Left kidney (tissue), 2 donors: ENCODE results near the gene PHF21B. TPM values are rescaled to one million over a fixed set of nuclear protein-coding genes. Genes with fewer than 3 reads are reported as not detected.

Source experiments
- DNase-seq: peaks from one replicate; pipeline ENCODE4 v3.0.0-alpha.2; 2013
- polyA plus RNA-seq: library from polyadenylated mRNA; unstranded; fragments of 120-200 nt; gene quantifications from one replicate; pipeline ENCODE4 v1.2.1, GENCODE V29; 2013; ENCODE audit not compliant: insufficient read length

Gene PHF21B
- polyA plus RNA-seq, 1 donor, result 6.6 TPM

DNA sequence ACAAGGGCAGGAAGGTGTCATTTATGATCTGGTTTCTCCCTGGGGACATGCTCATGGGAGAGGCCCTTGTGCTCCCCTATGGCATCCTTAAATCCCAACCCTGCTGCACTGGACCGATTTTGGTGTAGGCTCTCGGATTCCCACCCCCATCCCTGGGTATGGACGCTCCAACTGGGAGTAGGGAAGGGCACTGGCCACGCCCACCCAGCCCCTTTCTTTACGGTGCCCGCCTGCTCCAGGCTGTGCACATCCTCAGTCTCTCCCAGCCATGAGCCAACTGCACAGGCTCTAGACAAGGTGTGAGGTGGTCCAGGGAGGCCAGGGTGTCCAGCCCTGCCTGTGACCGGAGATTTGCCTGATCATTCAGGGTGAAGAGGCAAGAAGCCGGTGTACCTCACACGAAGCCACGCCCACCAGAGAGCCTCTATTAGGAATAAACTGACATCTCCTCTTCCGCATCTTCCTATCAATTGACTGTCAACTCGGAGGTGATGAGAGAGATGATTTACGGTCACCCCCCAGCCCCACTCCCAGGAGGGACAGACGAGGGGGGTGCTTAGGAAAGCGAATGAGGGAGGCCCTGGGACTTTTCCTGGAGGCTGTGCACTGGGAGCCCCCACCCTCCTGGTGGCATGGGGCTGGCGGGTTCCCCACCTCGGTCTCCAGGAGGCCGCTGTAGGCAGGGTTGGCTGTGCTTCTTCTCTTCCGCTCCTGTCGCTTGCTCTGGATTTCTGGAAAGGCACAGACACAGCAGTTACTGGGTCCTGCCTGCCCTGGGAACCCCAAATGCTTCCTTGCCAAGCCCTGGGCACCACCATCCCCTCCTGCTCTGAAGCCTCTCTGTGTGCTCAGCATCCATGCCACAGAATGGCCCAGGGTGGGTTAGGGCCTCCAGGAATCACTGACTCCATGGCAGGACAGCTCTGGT, 116.7 kb downstream of the PHF21B start:
- no peak for DNase-seq

DNA sequence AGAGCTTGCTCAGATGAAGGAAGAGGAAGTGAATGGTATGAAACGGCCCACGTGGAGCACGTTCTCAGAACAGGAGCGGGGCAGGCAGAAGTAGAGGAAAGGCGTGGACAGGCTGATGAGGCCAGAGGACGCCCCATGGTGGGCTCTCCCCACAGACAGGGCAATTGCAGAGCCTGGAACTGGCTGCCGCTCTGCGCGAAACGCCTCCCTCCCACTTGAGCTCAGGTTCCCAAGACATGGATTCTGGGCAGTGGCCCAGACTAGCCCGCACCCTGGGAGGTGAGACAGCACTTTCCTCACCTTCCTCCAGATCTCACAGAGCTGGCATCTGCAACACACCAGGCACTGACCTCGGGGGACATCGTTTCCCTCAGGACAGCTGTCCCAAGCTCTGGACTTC, 117.6 kb downstream of the PHF21B start:
- DNase-seq, result no peak

DNA sequence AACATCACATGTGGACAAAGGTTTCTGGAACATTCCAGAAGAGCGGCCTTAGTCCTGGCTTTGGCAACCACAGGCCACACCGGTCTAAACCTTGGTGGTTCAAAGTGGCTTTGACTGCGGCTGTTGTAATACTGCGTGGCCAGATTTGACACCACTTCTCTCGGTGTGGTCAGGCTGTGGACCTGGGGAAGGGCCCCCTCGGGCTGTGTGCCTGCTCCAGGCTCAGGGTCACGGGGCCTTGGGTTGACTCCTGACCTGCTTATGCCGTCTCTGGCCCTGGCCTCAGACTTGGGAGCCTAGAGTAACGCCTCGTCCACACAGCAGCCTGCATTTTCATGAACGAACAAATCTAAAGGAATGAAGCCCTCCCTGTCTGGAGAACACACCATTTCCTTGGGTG, 118.0 kb downstream of the PHF21B start:
- no peak for DNase-seq

DNA sequence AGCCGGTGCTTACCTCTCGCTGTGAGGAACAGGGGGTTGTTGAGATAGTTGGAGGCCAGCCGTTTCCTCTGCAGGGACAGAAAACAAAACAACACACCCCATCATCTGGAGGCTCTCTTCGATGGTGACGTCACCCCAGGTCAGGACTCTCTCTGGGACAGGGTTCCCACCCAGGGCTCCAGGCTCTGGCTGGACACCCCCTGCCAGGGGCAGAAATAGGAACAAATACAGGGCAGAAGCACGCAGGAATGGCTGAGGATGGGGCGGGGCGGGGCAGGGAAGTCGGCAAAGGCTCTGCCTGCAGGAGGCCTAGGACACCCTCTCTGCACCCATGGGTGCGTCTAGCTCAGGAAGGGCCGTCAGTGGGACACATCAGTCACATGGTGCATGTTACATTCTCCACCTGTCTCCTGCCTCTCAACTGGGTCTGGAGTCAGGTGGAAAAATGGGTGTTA, 118.5 kb downstream of the PHF21B start:
- DNase-seq, result no peak

DNA sequence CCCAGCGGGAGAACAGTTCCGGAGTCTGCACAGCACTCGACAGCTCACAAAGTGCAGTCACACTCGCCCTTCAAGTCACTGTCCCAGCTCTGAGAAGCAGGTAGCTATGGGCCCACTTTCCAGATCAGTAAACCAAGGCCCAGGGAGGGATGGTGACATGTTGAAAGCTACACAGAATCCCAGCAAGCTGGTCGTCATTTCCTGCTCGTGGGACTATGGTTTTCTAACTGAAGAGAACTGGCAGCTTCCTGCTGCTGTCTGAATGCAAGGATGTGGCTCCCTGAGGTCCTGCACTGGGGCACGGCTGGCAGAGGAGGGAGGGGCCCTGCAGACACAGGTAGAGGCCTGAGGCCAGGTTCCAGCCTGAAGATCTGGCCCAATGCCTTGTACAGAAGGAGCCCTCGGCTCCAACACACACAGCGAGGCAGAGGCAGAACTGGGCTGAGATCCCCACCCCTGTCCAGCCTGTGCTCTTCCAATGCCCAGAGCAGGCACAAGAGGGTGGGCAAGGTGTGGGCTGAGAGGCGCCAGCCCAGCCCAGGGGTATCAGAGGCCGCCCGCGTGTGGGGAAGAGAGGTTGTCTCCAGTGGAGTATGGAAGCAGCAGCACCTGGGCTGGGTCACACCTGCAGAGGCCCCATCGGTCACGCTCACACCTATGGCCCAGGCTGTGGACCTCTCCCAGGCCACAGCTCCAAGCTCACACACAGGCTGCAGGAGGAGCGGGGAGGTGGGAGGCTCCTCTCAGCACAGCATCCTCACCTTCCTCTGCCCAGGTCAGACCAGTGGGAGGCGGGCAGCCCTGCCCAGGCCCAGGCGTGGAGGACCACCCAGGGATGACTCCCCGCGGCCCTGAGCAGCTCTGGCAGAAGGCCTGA, 119.2 kb downstream of the PHF21B start:
- no peak for DNase-seq

DNA sequence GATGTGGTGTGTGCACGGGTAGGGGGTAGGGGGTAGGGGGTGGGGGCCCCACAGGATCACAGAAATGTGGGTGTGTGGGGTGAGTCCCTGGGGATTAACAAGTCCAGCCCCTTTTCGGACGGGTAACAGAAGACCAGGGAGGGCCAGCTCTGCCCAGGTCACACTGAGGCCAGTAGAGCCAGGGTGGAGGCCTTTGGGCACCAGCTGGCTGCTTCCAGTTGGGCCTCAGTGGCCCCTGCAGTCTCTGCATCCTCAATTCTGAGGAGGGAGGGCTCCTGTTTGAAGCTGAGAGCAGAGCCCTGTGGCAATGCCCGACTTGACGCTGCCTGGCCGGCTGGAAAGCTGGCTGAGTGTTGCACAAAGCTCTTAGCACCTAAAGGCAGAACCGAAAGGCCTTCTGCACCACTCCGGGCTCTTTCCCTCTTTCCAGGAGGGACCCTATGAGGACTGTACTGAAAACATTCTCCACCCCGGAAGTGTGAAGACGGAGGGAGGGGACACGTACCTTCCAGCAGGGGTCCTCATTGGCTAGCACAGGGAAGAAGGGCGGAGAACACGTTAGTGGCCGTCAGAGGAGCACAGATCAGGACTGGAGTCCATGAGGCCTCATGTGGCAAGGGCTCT, 120.4 kb downstream of the PHF21B start:
- DNase-seq, result no peak

DNA sequence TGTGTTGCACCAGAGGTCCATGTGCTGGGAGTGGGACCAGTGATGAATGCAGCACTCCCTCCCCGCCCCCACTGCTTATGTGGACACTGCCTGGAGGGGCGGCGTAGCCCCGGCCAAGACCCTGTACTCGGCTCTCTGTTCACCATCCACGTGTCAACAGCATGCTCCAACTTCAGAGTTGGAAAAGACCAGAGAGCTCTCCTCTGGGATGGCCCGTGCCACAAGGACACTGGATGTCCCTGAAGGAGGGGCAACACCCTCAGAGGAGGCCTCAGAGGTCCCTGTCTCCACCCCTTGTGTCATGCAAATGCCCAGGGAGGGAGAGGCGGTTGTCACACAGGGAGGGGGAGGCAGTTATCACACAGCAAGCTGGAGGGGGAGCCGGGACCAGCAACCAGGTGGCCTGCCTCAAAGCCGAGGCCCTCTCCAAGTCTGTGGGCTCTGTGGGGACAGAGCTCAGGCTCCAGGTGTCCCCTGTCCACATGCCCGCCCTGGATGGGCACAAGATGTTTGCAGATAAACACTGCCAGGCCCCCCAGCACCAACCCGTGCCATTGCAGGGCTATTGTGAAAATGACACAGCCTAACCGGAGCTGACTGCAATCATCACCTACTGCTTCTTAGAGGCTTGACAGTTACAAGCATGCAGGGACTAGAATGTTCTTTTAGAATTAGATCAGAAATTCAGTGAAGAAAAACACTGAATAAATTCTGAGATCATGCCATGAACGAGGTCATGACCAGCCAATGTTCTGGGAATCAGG, 121.1 kb downstream of the PHF21B start:
- no peak for DNase-seq

DNA sequence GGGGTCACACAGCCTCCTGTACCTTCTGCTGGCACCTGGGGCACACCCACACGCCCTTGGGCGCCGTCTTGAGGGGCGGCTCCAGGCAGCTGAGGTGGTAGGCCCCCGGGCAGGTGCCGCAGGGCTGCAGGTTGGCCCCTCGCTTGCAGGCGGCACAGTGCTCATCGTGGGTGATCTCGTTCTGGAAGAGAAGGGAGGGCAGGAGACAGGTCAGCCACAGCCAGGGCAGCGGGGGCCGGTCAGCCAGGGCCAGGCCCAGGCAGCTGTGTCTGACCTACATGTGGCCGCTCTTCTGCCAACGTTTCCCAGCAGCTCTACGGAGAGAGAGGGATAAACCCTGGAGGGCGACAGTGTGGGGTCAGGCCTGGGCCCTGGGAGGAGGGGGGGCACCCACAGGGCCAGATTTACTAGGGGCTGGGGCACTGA, 121.9 kb downstream of the PHF21B start:
- DNase-seq, result no peak

DNA sequence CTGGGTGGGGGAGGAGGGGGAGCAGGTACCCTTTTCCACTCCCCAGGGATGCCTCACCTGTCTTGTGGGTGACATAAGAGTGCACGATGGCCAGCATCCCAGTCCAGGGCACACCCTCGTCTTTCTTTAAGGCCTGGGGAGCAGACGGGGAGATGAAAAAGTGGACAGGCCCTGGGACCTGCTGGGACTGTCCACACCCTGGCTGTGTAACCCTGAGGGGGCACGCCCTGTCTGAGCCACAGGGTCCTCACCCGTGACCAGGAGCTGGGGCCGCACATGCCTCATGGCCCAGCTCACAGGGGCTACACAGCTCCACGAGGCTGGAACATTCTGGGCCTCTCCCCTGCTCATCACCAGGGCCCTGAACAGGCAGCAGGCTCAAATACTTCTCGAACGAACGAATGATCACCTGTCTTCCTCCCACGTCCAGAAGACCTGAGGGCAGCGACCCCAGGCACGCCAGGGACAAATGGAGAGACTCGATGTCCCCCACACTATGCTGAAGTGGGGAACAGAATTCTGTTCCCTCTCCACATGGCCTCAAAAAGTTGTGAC, 123.9 kb downstream of the PHF21B start:
- DNase-seq, result no peak

DNA sequence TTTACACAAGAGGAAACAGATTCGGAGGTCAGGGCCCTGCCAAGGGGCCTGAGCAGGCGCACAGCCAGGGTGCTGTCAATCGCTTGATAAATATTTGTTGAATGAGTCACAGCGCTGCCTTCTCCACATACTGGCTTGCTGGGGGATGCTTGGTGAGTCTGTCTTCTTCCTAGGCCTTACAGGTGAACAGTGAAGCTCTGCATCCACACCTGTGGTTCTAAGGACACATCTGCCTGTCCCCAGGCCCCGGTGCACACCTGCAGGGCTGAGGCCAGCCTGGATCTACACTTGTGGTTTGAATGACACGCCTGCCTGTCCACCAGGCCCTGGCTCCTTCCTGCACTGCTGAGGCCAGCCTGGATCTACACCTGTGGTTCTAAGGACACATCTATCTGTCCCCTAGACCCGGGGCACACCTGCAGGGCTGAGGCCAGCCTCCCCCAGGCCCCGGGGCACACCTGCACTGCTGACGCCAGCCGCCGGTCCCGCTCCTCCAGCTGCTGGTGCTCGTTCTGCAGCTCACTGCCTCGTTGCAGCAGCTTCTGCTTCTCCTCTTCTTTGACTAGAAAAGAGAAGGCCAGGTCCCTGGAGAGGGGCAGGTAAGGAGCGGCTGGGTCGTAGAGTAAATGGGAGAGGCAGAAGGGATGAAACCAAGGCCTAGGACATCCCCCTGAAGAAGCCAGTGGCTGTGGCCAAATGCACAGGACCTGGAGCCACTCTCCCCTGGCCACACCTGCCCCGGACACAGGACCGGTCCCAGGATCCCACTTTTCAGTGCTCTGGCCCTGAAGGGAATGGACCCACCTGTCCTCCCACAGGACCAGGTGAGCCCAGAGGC, 124.6 kb downstream of the PHF21B start:
- DNase-seq, result no peak

DNA sequence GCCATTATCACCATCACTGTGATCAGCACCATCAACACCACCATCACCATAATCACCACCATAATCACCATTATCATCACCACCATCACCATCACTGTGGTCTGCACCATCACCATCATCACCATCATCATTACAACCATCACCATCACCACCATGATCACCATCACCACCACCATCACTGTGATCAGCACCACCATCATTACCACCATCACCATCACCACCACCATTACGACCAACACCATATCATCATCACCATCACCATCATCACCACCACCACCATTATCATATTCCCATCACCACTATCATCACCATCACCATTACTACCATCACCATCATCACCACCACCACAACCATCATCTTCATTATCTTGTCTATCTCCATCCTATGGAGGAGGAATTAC, 125.2 kb downstream of the PHF21B start:
- DNase-seq, result no peak

DNA sequence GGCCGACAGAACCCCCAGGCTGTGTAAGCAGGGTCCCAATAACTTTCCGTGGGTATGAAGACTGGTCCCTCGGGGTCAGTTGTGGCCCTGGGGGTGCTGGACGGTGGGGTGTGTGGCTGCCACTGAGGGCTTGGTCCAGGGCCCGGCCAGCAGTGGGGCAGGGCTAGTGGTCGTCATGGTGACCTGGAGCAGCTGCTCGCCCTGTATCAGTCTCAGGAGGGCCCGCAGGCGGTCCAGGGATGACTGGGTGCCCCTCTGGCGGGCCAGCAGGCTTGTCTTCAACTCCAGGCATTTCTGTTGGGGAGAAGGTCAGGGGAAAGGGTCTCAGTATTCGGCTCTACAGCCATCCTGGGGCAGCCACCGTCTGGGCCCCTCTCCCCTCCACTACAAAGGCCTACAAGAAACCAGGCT, 126.8 kb downstream of the PHF21B start:
- no peak for DNase-seq

DNA sequence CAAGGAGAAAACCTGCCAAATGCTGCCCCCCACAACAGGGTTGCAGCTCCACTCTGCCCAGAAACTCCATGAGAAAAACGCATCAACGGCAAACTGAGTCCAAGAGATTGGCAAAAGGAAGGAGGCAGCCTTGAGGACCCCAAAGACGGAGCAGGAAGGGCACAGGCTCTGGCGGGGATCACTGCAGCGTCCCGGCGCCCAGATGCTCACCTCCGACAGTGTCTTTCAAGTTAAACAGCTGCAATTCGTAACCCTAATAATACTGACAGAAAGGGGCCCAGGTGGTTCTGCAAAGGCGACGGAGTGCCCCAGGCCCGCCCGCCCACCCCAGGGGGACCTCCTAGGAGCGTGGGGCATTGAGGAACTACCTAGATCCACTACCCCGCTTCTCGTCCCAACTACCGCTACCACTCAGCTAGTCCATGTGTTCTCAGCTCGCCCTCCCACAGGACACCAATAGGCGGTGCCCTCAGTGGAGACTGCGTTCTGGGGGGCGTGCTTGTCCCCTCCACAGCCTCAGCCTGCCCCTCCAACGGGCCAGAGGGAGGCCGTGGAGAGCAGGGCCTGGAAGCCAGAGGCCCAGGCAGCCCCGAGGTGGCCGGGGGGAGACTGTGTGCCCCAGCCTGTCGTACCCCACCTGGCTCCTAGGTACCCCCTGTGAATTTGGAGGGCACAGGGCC, 127.4 kb downstream of the PHF21B start:
- no peak for DNase-seq

DNA sequence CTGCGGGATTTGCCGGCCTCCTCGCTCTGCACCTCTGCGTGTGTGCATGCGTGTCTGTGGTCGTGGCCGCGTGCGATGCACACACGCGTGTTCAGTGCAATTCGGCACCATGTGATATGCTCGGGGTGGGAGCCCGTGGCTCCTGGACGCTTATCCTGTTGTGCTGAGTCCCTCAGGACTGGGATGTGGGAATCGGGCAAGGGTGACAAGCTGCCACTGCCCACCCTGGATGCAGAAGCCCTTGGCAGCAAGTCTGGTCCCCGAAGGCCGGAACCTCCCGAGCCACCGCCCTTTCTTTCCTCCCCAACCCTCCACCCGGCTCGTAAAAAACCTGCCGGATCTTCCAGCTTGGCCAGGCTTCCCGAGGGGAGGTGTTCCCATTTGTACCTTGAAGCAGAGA, 128.2 kb downstream of the PHF21B start:
- no peak for DNase-seq

DNA sequence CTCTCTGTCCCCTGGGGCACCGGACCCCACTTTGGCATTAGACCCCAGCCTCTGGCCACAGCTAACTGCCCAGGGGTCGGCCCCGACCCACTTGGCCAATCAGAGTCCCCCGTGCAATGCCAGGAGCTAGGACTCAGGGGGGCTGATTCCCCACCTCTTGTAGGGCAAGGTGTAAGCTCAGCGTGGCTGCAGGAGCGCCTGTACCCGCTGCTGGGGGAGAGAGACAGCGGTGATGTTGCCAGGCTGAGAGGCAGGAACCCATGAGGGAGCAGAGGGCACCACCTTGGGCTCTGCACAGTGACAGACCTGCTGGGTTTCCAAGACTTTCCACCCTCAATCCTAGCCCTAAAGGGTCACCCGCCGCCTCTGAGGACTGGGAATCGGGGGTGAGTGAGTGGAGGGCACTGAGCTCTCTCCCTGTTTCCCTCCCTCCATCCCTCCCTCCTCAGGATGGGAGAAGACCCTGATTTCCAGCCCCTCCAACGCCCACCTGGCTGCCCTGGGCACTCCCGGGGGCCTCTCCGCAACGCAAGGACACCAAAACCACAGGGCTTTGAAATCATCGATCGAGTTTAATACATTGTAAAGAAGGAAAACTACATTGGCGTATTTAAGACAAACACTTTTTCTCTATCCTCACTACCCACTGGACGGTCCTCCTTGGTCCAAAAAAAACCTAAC, 129.1 kb downstream of the PHF21B start:
- DNase-seq, result no peak

DNA sequence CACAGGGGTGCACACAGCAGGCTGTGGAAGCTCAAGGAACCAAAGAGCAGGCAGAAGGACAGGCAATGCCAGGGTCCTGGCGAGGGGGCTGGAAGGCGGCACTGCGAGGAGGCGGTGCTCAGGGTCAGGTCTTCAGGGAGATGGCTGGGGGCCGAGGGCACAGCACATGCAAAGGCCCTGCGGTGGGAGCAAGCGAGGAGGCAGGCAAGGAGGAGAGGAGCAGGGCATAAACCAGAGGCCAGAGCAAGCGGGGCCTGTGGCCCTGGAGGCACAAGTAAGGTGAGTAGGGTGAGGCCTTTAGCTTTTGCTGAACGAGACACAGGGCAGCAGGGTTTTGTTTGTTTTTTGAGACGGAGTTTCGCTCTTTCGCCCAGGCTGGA, 130.5 kb downstream of the PHF21B start:
- no peak for DNase-seq

DNA sequence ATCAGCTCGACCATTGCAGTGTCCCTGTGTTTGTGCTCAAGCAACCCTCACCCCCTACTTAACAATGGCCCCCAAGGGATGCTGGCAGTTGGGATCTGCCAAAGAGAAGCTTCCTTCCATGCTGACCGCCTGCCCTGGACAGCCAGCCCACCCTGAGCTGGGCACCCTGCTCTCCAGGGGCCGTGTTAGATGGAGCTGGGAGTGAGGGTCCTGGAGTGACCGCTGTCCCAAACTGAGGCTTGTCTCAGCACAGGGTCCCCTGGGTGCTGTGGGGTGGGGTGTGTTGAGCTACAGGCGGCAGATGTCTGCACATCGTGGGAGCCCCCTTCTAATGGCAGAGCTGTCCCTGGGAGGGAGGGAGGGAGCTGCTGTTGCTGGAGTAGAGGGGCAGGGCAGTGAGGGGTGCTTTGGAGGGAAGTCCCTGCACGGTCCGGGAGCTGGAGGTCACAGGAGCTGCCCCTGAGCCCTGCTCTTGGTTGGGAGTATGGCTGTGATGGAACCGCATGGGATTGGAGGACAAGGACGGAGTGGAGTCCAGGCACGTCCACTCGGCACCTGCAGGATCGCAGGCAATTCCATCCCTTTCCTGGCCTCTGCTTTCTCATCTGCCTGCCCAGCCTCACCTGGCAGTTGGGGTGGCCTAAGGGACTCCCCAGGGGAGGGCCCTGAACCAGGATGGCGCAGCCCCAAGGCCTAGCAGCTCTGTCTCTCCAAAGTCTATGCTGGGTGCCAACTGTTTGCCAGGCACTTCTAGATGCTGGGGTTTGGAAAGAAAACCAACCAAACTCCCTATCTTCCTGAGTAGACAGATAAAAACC, 131.1 kb downstream of the PHF21B start:
- DNase-seq, result no peak

DNA sequence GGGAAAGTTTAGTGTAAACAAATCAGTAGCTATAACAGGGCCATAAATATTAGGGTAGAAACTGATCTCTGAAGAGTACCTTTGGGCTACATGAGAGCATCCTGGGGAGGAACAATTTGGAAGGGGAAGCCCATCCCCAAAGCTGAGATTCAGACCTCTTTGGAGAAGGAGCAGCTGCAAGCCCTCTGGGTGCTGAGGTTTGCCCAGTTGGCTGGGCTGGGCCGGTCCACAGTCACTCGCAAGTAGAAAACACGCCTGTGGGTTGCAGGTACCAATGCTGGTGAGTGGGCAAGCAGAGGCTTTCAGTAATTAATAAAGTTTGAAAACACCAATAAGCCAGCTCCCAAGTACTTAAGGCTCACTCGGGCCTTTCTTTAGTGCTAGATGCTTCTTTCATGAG, 132.9 kb downstream of the PHF21B start:
- no peak for DNase-seq
